ENCODE measurements around the gene KIF5C. TPM values are rescaled to one million over a fixed set of nuclear protein-coding genes. Genes with fewer than 3 reads are reported as not detected.

The KIF5C gene
- total RNA-seq, 2 donors from 2014 or later = 1.6 to 3.4 TPM

GRCh38 chr2:148966438-148966758 is 91.4 kb downstream of the KIF5C start:
- H3K4me3 ChIP-seq = no peak overlapping the region
- H3K9ac ChIP-seq (ENCODE audit: low read depth in 2 of 2, low read length in 2 of 2) = no peak overlapping the region
- no peak for TF ChIP-seq CTCF (IDR thresholded peaks at IDR 0.05)
- no peaks in the 10 kb centered on the region for H3K9me3 ChIP-seq
- no peak overlapping the region for H3K27ac ChIP-seq
- no peaks in the 10 kb centered on the region for H3K36me3 ChIP-seq
- intact Hi-C loops (cut with DNase I) = no loop called here
- H3K4me1 ChIP-seq = no peaks in the 10 kb centered on the region
- DNase-seq = no peak
- no peaks in the 10 kb centered on the region for H3K27me3 ChIP-seq

- DNase-seq = no peak
- Histone ChIP-seq H3K27ac (no peak overlapping the region), H3K27me3 (no peaks in the 10 kb centered on the region), H3K4me1 (no peaks in the 10 kb centered on the region), H3K36me3 (no peaks in the 10 kb centered on the region), H3K9ac (ENCODE audit: low read depth in 2 of 2, low read length in 2 of 2) (no peak overlapping the region), H3K4me3 (no peak overlapping the region), H3K9me3 (no peaks in the 10 kb centered on the region)
- intact Hi-C loops (cut with DNase I) = no loop called here
- TF ChIP-seq CTCF (IDR thresholded peaks at IDR 0.05) = no peak
Observed at GRCh38 chr2:148967056-148967455, 92.0 kb downstream of the KIF5C start.

GRCh38 chr2:148967578-148967977 is 92.6 kb downstream of the KIF5C start:
- intact Hi-C loops (cut with DNase I) = no loop called here
- H3K4me3 ChIP-seq = no peak overlapping the region
- no peak overlapping the region for H3K9ac ChIP-seq (ENCODE audit: low read depth in 2 of 2, low read length in 2 of 2)
- no peaks in the 10 kb centered on the region for H3K36me3 ChIP-seq
- H3K27me3 ChIP-seq = no peaks in the 10 kb centered on the region
- H3K9me3 ChIP-seq = no peaks in the 10 kb centered on the region
- no peak overlapping the region for H3K27ac ChIP-seq
- no peaks in the 10 kb centered on the region for H3K4me1 ChIP-seq
- DNase-seq = no peak
- no peak for TF ChIP-seq CTCF (IDR thresholded peaks at IDR 0.05)

- no peak overlapping the region for H3K4me3 ChIP-seq
- DNase-seq = no peak
- no peaks in the 10 kb centered on the region for H3K4me1 ChIP-seq
- no peak overlapping the region for H3K27ac ChIP-seq
- TF ChIP-seq CTCF (IDR thresholded peaks at IDR 0.05) = no peak
- no peaks in the 10 kb centered on the region for H3K36me3 ChIP-seq
- no peak overlapping the region for H3K9ac ChIP-seq (ENCODE audit: low read depth in 2 of 2, low read length in 2 of 2)
- intact Hi-C loops (cut with DNase I) = no loop called here
- no peaks in the 10 kb centered on the region for H3K27me3 ChIP-seq
- H3K9me3 ChIP-seq = no peaks in the 10 kb centered on the region
Observed at GRCh38 chr2:148968301-148968700, 93.3 kb downstream of the KIF5C start.

GRCh38 chr2:148968776-148969319 is 93.8 kb downstream of the KIF5C start:
- no peaks in the 10 kb centered on the region for H3K4me1 ChIP-seq
- H3K9ac ChIP-seq (ENCODE audit: low read depth in 2 of 2, low read length in 2 of 2) = no peak overlapping the region
- no peak for TF ChIP-seq CTCF (IDR thresholded peaks at IDR 0.05)
- no peaks in the 10 kb centered on the region for H3K27me3 ChIP-seq
- H3K9me3 ChIP-seq = no peaks in the 10 kb centered on the region
- H3K36me3 ChIP-seq = no peaks in the 10 kb centered on the region
- intact Hi-C loops (cut with DNase I) = no loop called here
- H3K27ac ChIP-seq = no peak overlapping the region
- no peak for DNase-seq
- no peak overlapping the region for H3K4me3 ChIP-seq

GRCh38 chr2:148969659-148970061 is 94.6 kb downstream of the KIF5C start:
- Histone ChIP-seq H3K9me3 (no peaks in the 10 kb centered on the region), H3K4me3 (no peak overlapping the region), H3K36me3 (no peaks in the 10 kb centered on the region), H3K4me1 (no peaks in the 10 kb centered on the region), H3K9ac (ENCODE audit: low read depth in 2 of 2, low read length in 2 of 2) (no peak overlapping the region), H3K27me3 (no peaks in the 10 kb centered on the region), H3K27ac (no peak overlapping the region)
- intact Hi-C loops (cut with DNase I) = no loop called here
- no peak for TF ChIP-seq CTCF (IDR thresholded peaks at IDR 0.05)
- DNase-seq = no peak

Data from colonic mucosa (tissue), 4 donors.